ENCODE results near the gene GATC.

Gene GATC

DNA sequence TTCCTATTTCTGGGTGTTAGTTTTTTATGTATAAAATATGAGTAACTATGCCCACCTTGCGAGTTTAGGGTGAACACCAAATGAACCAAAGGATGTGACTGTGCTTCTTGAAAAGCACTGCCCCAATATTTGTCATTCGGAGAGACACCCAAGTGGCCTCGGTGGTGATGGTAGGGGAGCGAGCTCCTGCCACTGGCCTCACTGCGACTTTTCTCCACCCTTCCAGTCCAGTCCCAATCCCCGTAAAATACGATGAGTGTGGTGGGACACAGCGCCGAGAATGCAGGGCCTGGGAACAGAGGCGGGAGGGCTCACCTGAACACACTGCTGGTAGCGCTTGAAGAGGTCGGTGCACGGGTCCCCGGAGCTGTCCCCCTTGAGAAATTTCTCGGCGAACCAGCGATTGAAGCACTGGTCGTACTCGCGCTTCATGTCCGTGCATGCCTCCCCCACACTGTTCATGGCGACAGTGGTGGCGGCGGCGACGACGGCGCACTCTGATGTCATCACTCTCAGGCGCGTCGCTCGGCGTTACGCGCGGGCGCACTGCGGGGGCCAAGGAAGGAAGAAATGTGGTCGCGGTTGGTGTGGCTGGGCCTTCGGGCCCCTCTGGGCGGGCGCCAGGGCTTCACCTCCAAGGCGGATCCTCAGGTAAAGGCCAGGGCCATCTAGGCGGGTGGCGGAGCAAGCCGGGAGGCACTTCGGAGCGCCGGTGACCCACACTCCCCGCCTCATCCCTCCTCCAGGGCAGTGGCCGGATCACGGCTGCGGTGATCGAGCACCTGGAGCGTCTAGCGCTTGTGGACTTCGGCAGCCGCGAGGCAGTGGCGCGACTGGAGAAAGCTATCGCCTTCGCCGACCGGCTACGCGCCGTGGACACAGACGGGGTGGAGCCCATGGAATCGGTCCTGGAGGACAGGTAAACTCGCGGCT lies at the start of gene GATC, which contains the start of gene TRIAP1:
Gene GATC (plus strand): TSS at position 534 of the 933 bp plus-strand sequence. CDS start 37 bp downstream, at position 571.
Gene TRIAP1 (minus strand): TSS at position 474 of the 933 bp plus-strand sequence. CDS start 12 bp downstream, at position 462.
- DNase-seq (ENCODE audit: insufficient read length, low spot score) (peak; percentile 72), FAIRE-seq (peak; percentile 90)

DNA sequence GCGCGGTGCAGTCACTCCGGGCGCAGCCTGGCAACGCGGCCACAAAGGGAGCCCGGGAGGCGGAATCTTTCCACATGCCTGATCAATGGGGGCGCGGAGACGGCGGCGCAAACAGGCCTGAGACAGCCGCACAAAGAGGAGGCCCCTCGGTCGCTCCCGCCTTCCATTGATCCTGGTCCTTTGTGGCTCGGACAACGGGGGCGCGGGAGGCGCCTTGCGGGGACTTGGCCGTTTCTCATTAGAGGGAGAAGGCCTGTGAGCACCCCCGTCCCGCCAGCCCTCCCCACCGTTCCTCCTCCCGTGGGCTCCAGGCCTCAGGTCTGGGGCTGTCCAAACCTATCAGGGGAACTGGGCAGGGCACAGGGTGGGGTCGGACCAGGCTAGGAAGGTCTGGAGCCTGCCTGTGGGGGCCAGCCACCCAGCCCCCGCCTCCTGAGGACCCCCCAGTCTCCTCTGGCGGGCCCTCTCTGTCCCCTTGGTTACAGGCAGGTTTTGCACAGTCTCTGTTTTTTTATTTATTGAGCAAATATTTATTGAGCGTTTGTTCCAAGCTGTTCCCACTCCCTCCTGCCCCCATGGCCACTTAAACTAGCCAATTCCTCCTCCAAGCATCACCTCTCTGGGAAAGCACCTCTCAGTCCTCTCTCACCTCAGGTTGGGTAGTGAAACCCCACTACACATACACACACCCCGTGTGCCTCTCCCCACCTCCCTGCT lies 48.3 kb upstream of the GATC start:
- DNase-seq (ENCODE audit: insufficient read length, low spot score): no peak
- FAIRE-seq: no peak

DNA sequence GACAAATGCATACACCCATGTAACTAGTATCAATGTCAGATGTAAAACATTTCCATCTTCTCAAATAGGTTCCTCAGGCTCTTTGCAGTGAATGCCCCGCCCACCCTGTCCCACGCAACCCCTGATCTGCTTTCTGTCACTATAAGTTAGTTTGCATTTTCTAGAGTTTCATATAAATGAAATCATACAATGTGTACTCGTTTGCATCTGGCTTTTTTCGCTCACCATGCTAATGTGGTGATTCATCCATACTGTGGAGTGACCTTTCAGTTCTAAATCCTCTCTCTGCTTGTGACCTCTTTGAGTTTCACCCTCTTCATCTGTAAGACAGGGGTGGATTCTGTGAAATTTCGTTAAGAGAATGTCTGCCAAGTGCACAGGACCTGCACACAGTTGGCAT lies 46.7 kb upstream of the GATC start:
- DNase-seq (ENCODE audit: insufficient read length, low spot score) (no peak), FAIRE-seq (no peak)

- no peak for FAIRE-seq
- DNase-seq (ENCODE audit: insufficient read length, low spot score): no peak
These were observed 44.0 kb upstream of the GATC start for GRCh38 chr12:120402217-120402616.

- DNase-seq (ENCODE audit: insufficient read length, low spot score) (no peak), FAIRE-seq (no peak)
These were observed 42.4 kb upstream of the GATC start for GRCh38 chr12:120403869-120404268.

- FAIRE-seq (no peak), DNase-seq (ENCODE audit: insufficient read length, low spot score) (no peak)
These were observed 42.0 kb upstream of the GATC start for GRCh38 chr12:120404271-120404670.

DNA sequence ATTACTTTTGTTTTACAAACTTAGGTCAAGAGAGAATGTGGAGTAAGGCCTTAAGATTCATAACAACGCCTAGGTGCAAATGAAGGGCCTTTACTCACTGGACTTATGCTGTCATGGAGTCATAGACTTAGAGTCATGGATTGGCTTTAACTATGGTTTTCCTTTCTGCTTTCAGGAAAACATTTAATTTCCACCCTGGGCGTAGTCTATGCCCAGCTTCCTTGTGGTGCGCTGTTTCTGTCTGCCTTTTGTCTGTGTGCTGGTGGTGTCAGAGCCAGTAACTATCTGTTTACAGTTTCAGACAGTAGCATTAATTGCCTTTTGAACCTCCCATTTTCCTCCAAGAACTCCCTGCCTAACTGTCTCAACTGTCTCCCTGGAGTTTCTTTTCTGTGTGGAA lies 40.2 kb upstream of the GATC start:
- FAIRE-seq (no peak), DNase-seq (ENCODE audit: insufficient read length, low spot score) (no peak)

GRCh38 chr12:120406553-120406952 lies 39.7 kb upstream of the GATC start:
- FAIRE-seq (no peak), DNase-seq (ENCODE audit: insufficient read length, low spot score) (no peak)

- FAIRE-seq (no peak), DNase-seq (ENCODE audit: insufficient read length, low spot score) (no peak)
These were observed 37.5 kb upstream of the GATC start for GRCh38 chr12:120408771-120409170.

GRCh38 chr12:120412421-120412820 lies 33.8 kb upstream of the GATC start:
- FAIRE-seq: no peak

GRCh38 chr12:120413901-120414695 lies 32.1 kb upstream of the GATC start:
- FAIRE-seq (no peak), DNase-seq (ENCODE audit: insufficient read length, low spot score) (no peak)

More at GRCh38 chr12:120412421-120412820, 33.8 kb upstream of the GATC start:
- DNase-seq (ENCODE audit: insufficient read length, low spot score): no peak

GRCh38 chr12:120416490-120417216 lies 29.6 kb upstream of the GATC start:
- no peak for DNase-seq (ENCODE audit: insufficient read length, low spot score)
- FAIRE-seq: no peak

DNA sequence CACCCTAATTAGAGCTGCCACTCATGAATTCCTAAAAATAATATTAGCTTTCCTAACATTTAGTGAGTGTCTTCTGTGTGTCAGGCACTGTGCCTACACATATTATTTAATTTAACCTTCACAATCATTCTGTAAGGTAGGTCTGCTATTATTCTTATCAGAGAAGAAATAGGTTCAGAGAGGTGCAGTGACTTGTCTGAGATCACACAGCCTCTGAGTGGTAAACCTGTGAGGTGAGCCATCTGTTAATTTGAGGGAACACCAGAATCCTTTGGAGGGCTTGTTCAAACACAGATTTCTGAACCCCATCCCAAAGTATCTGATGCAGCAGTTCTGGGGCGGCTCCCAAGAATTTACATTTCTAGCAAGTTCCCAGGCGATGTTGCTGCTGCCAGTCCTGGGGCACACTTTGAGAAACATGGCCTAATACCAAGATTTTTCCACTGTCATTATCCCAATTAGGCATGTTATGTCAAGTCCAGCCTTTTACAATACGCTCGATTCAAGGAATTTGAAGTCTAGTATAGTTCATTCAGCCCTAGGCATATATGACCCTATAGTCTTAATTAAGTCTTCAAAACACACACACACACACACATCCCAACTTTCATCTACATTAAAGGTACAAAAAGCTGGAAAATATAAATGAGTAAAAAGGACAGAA lies 28.2 kb upstream of the GATC start:
- FAIRE-seq (no peak), DNase-seq (ENCODE audit: insufficient read length, low spot score) (no peak)

DNA sequence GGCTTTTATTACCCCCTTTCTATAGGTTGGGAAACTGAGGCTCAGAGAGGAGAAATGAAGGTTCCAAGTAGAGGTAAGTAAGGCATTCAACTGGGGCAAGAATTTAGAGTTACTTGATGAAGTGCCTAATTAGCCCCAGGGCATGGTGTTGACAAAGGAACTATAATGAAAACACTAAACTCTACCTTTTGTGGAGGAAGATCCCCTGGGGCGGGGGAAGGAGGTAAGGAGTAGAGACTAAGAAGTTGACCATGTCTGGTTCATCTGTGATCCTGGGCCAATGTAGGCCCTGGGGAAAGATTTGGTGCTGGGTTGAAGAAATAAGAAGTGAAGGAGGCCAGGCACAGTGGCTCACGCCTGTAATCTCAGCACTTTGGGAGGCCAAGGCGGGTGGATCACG lies 24.5 kb upstream of the GATC start:
- FAIRE-seq (no peak), DNase-seq (ENCODE audit: insufficient read length, low spot score) (no peak)

GRCh38 chr12:120422892-120423456 lies 23.3 kb upstream of the GATC start:
- no peak for DNase-seq (ENCODE audit: insufficient read length, low spot score)
- no peak for FAIRE-seq

GRCh38 chr12:120425797-120426196 lies 20.4 kb upstream of the GATC start:
- no peak for DNase-seq (ENCODE audit: insufficient read length, low spot score)
- no peak for FAIRE-seq

DNA sequence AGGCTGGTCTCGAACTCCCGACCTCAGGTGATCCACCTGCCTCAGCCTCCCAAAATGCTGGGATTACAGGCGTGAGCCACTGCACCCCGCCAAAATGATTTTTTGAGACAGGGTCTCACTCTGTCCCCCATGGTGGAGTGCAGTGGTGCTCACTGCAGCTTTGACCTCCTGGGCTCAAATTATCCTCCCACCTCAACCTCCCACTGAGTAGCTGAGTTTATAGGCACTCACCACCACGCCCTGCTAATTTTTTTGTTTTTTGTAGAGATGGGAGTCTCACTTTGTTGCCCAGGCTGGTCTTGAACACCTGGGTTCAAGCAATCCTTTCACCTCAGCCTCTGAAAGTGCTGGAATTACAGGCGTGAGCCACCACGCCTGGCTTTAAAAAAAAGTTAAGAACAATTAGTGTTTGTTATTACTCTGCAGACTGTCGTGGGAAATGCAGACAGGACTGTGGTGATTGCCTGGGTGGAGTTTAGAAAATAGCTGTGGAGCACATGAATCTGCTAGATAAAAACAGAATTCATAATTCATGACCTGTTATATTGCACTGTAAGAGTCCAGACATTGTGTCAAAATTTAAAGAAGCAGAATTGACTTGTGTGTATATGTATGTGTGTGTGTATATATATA lies 17.5 kb upstream of the GATC start:
- DNase-seq (ENCODE audit: insufficient read length, low spot score): no peak
- no peak for FAIRE-seq

DNA sequence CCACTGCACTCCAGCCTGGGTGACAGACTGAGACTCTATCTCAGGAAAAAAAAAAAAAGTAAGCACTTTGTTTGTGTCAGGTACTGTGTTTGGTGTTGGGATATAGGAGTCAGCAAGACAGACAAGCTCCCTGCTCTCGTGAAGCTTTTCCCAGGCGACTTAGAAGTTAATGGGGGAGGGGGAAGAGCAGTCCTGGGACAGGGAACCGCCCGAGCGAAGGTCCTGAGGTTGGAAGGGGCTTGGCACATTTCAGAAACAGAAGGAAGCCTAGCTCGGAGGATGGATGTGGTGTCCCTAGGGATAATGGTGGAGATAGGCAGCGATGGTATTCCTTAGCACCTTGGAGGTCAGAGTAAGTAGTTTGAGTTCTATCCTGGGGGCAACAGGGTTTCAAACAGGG lies 16.9 kb upstream of the GATC start:
- FAIRE-seq (no peak), DNase-seq (ENCODE audit: insufficient read length, low spot score) (no peak)
